ENCODE measurements around the gene MIF4GD.

DNA sequence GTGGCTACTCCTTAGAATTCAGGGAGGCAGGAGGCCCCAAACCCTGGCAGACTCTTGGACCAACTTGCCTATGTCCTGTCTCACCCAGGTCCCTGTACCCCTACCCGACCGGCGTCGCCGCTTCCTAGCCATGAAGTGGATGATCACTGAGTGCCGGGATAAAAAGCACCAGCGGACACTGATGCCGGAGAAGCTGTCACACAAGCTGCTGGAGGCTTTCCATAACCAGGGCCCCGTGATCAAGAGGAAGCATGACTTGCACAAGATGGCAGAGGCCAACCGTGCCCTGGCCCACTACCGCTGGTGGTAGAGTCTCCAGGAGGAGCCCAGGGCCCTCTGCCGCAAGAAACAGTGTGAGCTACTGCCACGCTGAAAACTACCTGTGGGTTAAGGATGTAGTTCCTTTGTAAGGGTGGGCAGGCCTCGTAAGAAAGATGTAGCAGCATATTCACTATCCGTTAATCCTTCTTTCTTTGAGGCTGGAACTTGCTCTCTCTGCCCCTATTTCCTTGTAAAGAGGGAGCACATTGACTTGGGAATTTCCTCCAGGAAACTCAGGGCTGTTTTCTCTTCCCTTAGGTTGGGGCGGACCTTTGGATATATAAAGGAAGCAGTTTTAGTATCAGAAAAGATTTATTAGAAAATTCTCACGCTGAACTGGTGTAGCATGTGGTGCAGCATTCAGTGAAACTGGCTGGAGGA, 5.3 kb downstream of the MIF4GD start:
- no peak for TF ChIP-seq CTCF (IDR thresholded peaks at IDR 0.05)
- TF ChIP-seq POLR2AphosphoS5 (IDR thresholded peaks at IDR 0.05) = no peak
- TF ChIP-seq EP300 (IDR thresholded peaks at IDR 0.05) = no peak
- TF ChIP-seq POLR2A (IDR thresholded peaks at IDR 0.05) = no peak
